HG03095 (cell line): ENCODE measurements around the gene CSTF1.
"Not testable (repeated sequence)": the region's sequence is repeated elsewhere in the genome, so short reads cannot be mapped to it uniquely, and the experiment has no call there.

Source experiments
- ATAC-seq: cut with Tn5 transposase; IDR thresholded peaks from one replicate; pipeline ENCODE4 v1.9.1; 2021; ENCODE audit warnings: moderate library complexity; ENCODE audit not compliant: unreplicated experiment

CSTF1 gene

DNA sequence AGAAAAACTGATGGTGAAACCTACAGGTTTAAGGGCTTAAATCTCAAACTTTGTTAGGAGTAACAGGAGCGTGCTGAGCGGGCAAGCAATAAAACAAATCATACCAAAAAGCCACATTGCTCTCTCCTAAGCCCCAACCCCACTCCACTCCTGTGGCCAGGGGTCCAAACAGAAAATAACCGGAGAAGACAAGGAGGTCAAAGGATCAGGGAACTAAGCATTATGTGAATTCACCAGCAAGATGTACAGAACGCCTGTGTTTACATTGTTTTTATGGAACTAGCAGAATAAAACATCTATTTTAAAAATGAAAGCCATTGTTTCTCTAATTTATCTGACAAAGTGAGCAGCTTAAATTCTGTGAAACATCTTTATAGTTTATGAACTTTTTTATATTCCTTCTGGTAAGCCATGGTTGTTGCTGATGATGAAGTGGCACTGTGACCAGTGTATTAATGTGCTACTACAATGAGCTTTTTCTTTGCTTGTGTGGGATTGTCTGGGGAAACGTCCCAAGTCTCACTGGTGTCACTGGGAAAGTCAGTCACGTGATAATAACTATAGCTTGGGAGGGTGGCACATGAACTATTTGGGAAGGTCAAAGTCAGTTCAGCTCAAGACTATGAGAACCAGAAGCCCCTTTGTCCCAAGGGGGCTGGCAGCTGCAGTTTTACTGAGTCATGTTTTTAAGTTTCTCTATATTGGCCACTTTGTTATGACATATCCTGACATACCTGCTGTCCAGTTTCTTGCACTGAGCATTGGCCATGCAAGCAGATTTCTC lies 23.9 kb upstream of the CSTF1 start:
- ATAC-seq = no peak

DNA sequence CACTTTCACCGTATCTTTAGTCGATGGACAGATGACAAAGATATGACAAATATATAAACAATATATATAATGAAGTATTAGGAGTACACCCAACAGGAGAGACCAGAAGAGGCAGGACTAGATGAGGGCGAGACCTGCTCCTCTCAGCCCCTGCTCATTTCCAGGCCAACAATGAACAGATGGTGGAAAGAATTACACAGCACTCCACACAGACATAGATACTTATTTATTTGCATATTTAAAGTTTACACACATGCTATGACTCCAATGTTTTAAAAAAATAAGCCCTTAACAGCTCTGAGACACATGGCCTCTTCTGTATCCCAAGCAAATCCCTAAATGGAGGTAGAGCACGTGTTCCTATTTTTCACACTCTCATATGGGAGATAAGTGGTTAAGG lies 23.3 kb upstream of the CSTF1 start:
- no peak for ATAC-seq

DNA sequence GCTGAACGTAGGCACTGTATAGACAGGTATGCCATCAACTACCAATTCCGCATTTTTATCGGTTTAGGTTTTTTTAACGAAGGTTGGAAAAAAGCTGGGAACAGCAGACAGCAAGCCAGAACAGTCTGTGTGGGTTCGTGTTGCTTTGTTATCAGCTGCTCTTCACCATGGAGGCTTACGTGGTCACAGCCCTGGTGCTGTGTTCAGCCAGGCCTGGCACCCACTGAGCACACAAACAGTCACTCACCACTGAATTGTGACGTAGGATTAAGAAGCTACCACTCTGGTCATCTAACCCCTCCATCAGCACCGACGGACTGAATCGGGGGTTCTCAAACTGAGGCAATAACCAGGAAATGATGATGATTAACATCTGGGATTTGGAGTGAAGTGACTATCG lies 20.5 kb upstream of the CSTF1 start:
- ATAC-seq = no peak

DNA sequence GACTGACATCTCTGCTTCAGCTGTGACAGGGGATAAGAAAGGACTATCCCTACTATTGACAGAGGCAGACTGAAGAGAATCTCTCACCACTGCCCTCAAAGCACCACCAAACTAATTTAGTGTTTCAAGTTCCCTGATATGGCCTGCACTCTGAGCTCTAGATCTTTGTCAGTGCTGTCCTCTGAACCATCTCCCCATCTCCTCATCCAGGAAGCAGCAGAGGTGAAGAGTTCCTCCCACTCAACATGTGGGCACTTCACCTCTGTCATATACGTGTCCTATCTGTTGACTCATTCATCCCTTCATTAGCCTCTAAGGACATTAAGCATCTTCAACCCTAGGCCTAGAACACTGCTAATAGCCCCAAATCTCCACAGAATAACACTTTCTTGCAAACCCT lies 19.6 kb upstream of the CSTF1 start:
- no peak for ATAC-seq

DNA sequence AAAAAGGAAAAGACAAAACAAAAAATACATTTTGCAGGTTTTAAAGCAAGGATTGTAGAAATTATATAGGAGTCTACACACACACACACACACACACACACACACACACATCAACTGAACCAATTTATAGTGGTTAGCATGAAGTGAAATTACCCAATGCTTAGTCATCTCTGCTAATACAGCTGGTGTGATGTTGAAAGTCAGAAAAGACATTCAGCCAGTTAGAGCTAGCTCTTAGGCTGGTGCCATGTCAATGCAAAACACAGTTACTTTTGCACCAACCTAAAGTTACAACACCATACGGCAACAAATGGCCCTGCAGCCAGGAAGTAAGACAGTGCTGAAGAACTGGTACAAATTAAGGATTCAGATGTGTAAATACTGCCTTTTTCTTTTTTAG lies 18.5 kb upstream of the CSTF1 start:
- no peak for ATAC-seq

DNA sequence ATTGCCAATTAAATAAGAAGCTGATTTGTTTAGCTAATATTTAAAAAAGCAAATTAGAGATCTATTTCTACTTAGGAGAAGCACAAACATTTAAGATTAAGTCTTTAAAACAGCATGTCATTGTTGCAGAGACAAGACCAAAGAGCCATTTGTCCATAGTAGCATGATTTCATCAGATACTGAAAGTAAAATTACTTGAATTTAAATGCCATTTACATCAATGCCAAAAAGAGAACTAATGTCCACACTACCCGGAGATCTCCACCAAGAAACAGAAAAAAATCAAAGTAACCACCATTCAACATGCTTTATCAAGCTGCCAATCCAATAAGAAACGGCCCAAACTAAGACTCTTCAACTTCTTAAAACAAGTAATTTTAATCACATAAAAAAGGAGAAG lies 16.1 kb upstream of the CSTF1 start:
- no peak for ATAC-seq

DNA sequence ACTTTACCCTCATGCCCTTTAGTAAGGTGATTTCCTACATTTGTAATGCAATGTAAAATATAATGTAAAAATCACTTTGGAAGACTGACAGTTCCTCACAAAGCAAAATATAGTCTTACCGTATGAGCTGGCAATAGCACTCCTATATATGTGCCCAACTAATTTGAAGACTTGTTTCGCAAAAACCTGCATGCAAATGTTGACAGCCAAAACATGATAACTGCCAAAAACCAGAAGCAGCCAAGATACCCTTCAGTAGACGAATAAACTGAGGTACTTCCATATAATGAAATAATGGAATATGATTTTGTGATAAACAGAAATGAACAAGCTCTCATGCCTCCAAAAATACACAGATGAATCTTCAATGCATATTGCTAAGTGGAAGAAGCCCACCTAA lies 14.1 kb upstream of the CSTF1 start:
- no peak for ATAC-seq

DNA sequence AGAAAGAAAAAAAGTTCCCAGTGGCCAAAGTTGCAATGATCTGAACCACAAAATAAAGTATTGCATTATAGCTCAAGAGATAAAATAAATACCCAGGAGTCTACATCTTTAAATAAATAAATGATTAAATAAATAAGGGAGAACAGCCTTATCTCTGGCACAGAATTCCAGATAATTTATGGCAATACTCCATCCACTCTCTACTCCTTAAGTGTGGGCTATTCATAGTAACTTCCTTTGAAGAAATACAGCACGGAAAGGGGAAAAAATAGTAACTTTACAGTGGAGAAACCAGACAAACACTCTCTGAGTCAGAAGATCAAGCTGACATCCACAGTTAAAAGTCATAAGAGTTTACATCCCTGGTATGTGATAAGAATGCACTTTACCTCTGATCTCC lies 12.1 kb upstream of the CSTF1 start:
- no peak for ATAC-seq

DNA sequence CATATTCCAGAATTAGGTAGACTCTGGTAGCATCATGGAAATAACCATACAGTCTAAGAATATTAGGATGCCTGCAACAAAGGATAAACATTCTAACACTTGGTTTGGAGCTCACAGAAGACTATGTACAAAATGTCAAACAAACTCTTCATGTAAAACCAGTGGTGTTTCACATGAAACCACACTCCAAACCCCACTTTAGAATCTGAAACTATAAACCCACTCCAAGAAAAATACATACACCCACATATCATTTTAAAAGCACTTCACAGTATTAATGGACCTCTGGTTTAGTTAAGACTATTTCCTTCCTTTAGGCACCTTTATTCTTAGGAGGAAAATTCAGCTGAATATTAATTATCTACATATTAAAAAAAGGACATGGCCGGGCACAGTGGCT lies 10.9 kb upstream of the CSTF1 start:
- ATAC-seq = no peak

DNA sequence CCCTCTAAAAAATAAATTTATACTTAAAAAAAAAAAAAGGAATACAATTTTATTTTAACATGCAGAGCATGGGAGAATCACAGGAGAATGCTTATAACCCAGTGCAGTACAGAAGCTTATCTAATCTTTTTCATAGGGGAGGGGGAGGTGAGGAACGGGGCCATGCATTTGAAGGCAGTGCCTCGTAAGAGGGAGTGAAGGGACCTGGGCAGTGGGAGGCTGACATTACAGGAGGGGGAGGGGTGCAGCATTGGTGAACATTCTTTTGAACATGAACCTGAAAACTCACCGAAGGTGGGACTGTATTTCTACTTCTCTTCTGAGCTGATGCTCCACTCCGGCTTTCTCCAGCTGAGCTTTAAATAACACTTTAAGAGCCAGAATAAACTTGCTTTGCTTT lies 9.7 kb upstream of the CSTF1 start:
- no peak for ATAC-seq

DNA sequence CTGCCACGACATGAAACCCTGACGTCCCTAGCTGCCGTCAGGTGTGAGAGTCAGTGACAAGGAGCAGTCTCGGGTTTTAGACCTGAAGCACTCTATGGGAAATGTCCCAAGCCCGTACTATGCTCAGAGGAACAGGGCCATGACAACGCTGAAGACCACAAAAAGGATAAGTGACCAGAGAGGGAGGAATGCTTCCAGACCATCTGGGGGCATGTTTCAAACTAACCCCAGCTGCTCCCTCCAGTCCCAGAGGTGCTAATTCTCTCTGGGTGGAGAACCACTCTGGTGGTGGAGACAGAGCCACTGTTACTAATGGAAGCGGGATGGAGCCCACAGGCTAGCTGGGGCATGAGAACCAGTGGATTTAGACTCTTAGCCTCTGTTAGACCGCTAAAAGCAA lies 9.1 kb upstream of the CSTF1 start:
- ATAC-seq = no peak

DNA sequence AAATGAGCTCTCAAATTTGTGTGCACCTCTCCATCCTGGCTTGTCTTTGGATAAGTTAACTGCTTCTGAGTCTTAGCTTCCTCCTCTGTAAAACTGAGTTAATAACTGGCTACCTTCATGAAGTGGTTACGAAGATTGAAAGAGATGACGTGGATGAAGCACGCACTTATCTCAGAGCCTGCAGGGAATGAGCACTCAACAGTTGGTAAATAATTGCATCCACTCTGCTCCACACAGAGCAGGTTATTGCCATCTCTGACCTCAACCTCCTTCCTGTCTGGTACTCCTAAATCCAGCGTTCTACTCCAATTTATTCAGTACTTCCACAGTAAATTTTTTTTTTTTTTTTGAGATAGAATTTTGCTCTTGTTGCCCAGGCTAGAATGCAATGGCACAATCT lies 7.3 kb upstream of the CSTF1 start:
- no peak for ATAC-seq

DNA sequence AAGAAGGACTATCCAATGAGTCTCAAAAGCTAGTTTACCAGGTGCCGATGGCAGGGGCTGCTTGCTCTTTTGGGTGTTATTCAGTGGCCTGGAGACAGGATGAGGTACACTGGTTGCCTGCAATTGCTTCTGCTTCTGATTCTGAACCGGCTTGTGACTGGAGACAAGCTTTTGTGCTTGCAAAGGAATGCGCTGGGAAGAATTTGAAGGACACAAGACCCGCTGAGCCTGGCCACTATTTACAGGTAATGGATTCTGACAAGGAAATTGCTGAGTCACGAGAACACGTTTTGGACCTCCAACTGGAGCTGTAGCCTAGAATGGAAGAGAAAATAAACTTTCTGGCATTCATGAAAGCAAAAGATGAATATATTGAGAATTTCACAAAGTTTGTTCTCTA lies 6.2 kb upstream of the CSTF1 start:
- no peak for ATAC-seq

DNA sequence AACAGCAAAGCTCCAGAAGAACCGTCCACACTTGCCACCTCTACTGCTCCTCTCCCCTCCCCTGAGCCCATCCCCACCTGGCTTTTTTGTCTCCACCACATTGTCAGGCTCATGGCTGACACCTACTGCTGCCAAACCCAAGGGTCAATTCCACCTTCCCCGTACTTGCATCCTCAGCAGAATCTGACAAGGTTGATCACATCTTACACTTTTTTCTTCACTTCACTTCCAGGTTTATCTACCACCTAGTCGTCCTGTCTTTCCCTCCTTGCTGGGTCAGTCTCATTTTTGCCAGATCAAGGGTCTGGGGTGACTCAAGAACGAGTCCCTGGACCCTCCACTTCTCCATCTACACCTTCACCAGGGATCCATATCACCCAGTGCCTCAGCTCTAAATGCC lies 3.6 kb upstream of the CSTF1 start:
- no peak for ATAC-seq

DNA sequence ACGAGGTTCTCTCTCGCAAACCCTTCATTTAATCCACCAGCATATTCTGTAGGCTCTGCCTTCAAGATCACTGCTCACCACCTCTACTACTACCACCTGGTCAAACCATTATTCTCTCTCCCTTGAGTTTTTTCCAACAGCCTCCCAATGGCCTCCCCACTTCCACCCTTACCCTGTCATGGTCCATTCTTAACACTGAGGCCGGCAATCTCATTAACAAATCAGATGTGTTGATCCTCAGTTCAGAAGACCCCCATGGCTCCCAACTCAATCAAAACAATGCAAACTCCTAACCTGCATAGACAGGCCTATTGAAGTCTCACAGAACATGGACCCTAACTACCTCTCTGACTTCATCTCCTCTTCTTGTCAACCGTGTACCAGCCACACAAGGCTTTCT lies 2.6 kb upstream of the CSTF1 start:
- no peak for ATAC-seq

DNA sequence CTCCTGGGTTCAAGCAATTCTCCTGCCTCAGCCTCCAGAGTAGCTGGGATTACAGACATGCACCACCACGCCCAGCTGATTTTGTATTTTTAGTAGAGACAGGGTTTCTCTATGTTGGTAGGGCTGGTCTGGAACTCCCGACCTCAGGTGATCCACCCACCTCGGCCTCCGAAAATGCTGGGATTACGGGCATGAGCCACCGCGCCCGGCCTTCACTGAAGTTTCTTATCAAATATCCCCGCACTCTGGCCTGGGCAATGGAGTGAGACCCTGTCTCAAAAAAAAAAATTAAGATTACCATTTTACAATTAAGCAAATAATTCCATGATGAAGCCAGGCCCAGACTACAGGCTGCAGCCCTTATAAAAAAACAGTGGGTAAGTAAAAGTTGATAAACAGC lies 2.0 kb upstream of the CSTF1 start:
- ATAC-seq = not testable (repeated sequence)

DNA sequence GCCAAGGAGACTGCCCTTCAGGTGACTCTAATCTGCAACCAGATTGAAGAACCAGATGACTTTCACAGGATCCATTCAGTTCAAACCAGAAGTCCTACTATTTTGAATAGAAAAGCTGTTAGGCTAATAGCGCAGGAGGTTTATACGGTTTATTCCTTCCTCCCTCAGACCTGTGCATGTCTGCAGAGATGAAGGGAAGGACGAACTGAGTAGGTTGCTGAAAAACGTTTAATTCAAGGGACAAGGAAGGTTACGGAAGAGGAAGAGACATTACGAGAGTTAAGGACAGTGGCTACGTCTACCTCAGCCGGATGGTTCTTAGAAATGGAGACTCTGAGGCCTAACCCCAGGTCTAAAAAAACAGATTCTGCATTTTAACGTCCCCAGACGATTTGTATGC lies 1.4 kb upstream of the CSTF1 start:
- no peak for ATAC-seq

DNA sequence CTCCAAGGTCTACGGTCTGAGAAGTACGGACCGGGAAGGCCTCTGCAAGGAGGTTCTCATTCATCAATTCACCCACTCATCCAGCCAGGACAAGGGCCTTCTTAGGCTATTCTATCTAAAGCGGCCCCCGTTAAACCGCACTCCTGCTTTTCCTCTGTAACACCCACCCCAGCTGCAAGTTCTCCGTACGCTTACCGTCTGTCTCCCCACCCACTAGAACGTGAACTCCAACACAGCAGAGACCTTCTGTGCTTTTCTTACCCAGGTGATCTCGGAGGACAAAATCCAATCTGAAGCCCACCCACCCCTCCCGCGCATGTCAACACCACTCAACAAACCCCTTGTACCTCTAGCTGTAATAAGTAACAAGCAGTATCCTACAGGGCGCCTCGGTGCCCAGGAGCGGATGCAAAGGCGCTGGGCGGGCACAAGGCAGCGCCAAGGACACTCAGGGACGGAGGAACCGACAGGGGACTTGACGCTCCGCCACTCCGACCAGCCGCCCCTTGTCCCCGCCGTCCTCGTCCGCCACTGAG lies 781 bp upstream of the CSTF1 start:
- ATAC-seq = peak; percentile 24

DNA sequence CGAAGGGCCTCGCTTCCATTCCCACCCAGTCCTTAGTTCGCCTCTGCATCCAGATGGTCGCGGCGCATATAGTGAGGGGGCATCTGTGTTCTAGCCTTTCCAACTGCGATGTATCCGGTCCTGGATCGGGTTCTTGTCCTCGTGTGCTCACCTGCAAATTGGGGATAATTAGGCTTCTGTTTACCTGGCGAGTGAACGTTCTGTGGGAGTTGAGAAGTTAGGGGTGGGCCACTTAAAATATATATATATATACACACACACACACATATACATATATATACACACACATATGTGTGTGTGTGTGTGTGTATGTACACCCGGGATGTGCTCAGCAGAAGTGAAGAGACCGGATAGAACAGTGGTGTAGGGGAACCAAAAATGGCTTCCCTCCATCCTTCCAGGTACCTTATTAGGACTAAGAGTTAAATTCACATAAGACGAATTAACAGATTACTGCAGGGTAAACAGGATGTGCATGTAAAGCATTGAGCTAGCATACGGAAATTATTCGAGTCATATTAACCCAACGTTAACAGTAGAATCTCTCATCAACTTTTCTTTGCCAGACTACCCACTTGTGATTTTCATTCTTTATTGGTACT lies 537 bp downstream of the CSTF1 start:
- ATAC-seq = no peak

DNA sequence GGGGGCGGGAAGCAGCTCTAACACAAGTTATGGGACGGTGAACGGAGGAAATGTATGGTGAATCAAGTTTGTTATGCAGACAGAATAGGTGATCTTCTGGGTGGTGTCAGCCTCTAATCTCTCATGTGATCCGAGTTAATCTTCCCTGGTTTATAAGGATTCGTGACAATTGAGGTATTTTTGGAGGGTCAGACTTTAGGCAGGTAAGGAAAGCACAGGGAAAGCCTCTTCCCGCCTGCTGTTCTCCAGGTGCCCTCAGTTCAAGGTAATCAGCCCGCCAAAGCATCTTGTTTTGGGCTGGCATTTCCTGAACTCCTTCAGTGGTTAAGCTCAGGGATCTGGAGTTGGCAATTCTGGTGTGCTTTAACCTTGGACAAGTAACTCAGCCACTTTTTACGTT lies 1.2 kb downstream of the CSTF1 start:
- ATAC-seq = no peak

DNA sequence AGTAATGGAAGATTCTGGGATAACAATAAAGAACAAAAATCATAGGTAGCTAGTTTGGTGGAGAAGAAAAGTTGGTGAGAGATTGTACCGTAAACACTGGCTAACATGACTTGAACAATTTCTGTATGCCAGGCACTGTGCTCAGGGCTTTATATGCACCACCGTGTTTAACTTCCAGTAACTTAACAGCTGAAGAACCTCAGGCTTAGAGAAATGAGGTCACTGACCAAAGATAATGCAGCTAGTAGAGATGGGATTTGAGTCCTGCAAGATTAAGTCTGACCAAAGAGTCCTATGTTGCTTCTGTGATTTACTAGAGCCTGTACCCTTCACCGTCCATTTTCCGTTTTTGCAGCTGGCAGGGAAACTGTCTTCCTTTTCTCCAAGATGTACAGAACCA lies 2.7 kb downstream of the CSTF1 start:
- no peak for ATAC-seq

DNA sequence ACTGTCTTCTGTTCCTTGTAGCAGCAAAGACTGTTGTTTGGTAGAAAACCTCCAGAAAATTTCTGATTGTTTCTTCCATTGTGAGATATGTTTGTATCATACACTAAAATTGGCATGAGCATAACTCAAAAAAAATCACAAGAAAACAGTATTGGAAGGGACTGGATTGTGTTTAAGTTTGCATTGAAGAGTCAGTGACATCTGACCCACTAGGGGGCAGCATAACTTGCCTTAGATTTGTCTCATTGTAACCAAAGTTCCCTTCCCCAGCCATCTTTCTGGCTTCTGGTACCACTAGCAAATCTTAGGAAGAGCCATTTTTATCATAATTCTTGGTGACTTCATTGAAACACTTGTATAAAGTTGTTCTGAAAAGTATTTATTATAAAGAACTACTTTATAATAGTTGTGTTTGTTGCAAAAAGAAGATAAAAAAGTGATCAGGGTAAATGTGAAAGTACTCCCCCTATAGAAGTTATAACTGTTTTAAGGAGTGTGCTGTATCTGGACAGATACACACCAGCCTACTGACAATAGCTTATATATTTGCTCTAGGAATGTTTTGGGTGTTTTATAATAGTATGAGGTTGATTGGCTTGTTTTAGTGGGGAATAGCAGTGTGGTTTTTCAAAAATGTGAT lies 7.7 kb downstream of the CSTF1 start:
- no peak for ATAC-seq
